Gastroesophageal sphincter (tissue), 4 donors: ENCODE results near the gene GRIA2. TPM values are rescaled to one million over a fixed set of nuclear protein-coding genes. Genes with fewer than 3 reads are reported as not detected.

Source experiments
- ATAC-seq: fragments of 150-250 bp; one replicate; pipeline ENCODE4 v1.9.1; 2016; ENCODE audit warnings: mild to moderate bottlenecking, moderate library complexity
- H3K27ac ChIP-seq, 4 donors: fragments of 200-600 bp; sonication (generic) in 3 of 4; 1 replicate in 3 of 4; 2 replicates in 1 of 4; pipeline ENCODE4 v1.5.1; 2016 to 2019
- H3K27me3 ChIP-seq: fragments of 200-600 bp; sonication (generic); one replicate; pipeline ENCODE4 v1.5.1; 2019
- H3K36me3 ChIP-seq, 2 donors: fragments of 200-600 bp; sonication (generic); one replicate each; pipeline ENCODE4 v1.5.1; 2019; ENCODE audit warnings: control low read depth in 1 of 2
- H3K4me1 ChIP-seq, 3 donors: fragments of 200-600 bp; sonication (generic); 1 replicate in 2 of 3; 2 replicates in 1 of 3; pipeline ENCODE4 v1.5.1; 2016 to 2019; ENCODE audit warnings: control low read depth in 2 of 3
- H3K4me3 ChIP-seq, 2 donors: fragments of 200-600 bp; sonication (generic); one replicate each; pipeline ENCODE4 v1.5.1; 2019; ENCODE audit warnings: mild to moderate bottlenecking in 1 of 2, moderate library complexity in 1 of 2
- H3K9me3 ChIP-seq, 3 donors: fragments of 200-600 bp; sonication (generic); one replicate each; pipeline ENCODE4 v1.5.1; 2017 to 2019; ENCODE audit warnings: control low read depth in 2 of 3
- CTCF ChIP-seq, 4 experiments: fragments of 200-600 bp in 2 of 4; fragments of 450-650 bp in 2 of 4; sonication (generic) in 1 of 4; IDR thresholded peaks; one replicate each; pipeline ENCODE4 v1.5.1; 2017 to 2019; ENCODE audit warnings: antibody characterized with exemption in 4 of 4, mild to moderate bottlenecking in 2 of 4, moderate library complexity in 2 of 4
- EP300 ChIP-seq: sonication (generic); formaldehyde crosslinking; IDR thresholded peaks from one replicate; pipeline ENCODE4 v1.6.1; 2017; ENCODE audit warnings: antibody characterized with exemption, mild to moderate bottlenecking
- POLR2A ChIP-seq, 2 donors: fragments of 450-650 bp; IDR thresholded peaks; one replicate each; pipeline ENCODE4 v1.6.1; 2017; ENCODE audit warnings: antibody characterized with exemption in 2 of 2, mild to moderate bottlenecking in 2 of 2, moderate library complexity in 1 of 2
- POLR2AphosphoS5 ChIP-seq: sonication (generic); formaldehyde crosslinking; IDR thresholded peaks from one replicate; pipeline ENCODE4 v1.6.1; 2017; ENCODE audit warnings: antibody characterized with exemption
- WGBS, 2 donors: methylation state at CpG; one replicate each; pipeline ENCODE4 v1.1.5; 2018; ENCODE audit warnings: low coverage in 1 of 2; 5-methylcytosine and 5-hydroxymethylcytosine counted together
- total RNA-seq, 4 donors: library from RNA; depleted of rRNA; stranded (reverse); fragments of >200 nt; gene quantifications; one replicate each; pipeline ENCODE4 v1.1.0, GENCODE V29; 2016

The GRIA2 gene
- total RNA-seq, 4 donors from 2014 or later = 0.30 to 9.8 (median 8.4) TPM; not detected in 1

GRCh38 chr4:157320092-157320491, 99.6 kb downstream of the GRIA2 start:
- WGBS, 2 donors = 77 to 92% methylated on average over 2 of the region's 2 CpGs
- no peak for ATAC-seq
- Histone ChIP-seq H3K9me3 (no peaks in the 10 kb centered on the region), H3K27me3 (no peaks in the 10 kb centered on the region), H3K27ac (no peak overlapping the region), H3K4me3 (no peak overlapping the region), H3K36me3 (no peaks in the 10 kb centered on the region), H3K4me1 (no peaks in the 10 kb centered on the region)
- TF ChIP-seq POLR2A (IDR thresholded peaks at IDR 0.05) (no peak), CTCF (IDR thresholded peaks at IDR 0.05) (no peak), POLR2AphosphoS5 (no peak), EP300 (no peak)

GRCh38 chr4:157327666-157328065, 107.1 kb downstream of the GRIA2 start:
- no peak overlapping the region for H3K4me3 ChIP-seq
- WGBS, 2 donors = 67 to 90% methylated on average over 2 of the region's 2 CpGs
- TF ChIP-seq POLR2A (IDR thresholded peaks at IDR 0.05) = no peak
- no peak for TF ChIP-seq EP300
- TF ChIP-seq POLR2AphosphoS5 = no peak
- no peak for TF ChIP-seq CTCF (IDR thresholded peaks at IDR 0.05)
- no peaks in the 10 kb centered on the region for H3K9me3 ChIP-seq
- ATAC-seq = no peak
- no peaks in the 10 kb centered on the region for H3K36me3 ChIP-seq
- no peaks in the 10 kb centered on the region for H3K27me3 ChIP-seq
- no peaks in the 10 kb centered on the region for H3K4me1 ChIP-seq
- H3K27ac ChIP-seq = no peak overlapping the region

- H3K4me1 ChIP-seq = no peaks in the 10 kb centered on the region
- 88 to 100% methylated on average over 1 of the region's 1 CpG for WGBS, 2 donors
- H3K9me3 ChIP-seq = no peaks in the 10 kb centered on the region
- H3K36me3 ChIP-seq = no peaks in the 10 kb centered on the region
- no peak overlapping the region for H3K4me3 ChIP-seq
- no peak for TF ChIP-seq CTCF (IDR thresholded peaks at IDR 0.05)
- TF ChIP-seq POLR2AphosphoS5 = no peak
- TF ChIP-seq POLR2A (IDR thresholded peaks at IDR 0.05) = no peak
- TF ChIP-seq EP300 = no peak
- H3K27ac ChIP-seq = no peak overlapping the region
- no peaks in the 10 kb centered on the region for H3K27me3 ChIP-seq
- no peak for ATAC-seq
Measured at GRCh38 chr4:157357887-157358286, 137.4 kb downstream of the GRIA2 start.

- TF ChIP-seq POLR2AphosphoS5 (no peak), EP300 (no peak), POLR2A (IDR thresholded peaks at IDR 0.05) (no peak), CTCF (IDR thresholded peaks at IDR 0.05) (no peak)
- ATAC-seq = no peak
- Histone ChIP-seq H3K4me1 (no peaks in the 10 kb centered on the region), H3K4me3 (no peak overlapping the region), H3K9me3 (no peaks in the 10 kb centered on the region), H3K36me3 (no peaks in the 10 kb centered on the region), H3K27me3 (no peaks in the 10 kb centered on the region), H3K27ac (no peak overlapping the region)
- 40 to 79% methylated on average over 1 of the region's 1 CpG for WGBS, 2 donors
Measured at GRCh38 chr4:157358439-157358838, 137.9 kb downstream of the GRIA2 start.

GRCh38 chr4:157358851-157359250, 138.3 kb downstream of the GRIA2 start:
- H3K27ac ChIP-seq = no peak overlapping the region
- no peaks in the 10 kb centered on the region for H3K36me3 ChIP-seq
- H3K4me3 ChIP-seq = no peak overlapping the region
- H3K27me3 ChIP-seq = no peaks in the 10 kb centered on the region
- H3K4me1 ChIP-seq = no peaks in the 10 kb centered on the region
- ATAC-seq = no peak
- 27 to 48% methylated on average over 1 of the region's 1 CpG for WGBS, 2 donors
- no peak for TF ChIP-seq POLR2AphosphoS5
- TF ChIP-seq EP300 = no peak
- no peaks in the 10 kb centered on the region for H3K9me3 ChIP-seq
